ENCODE data around the gene ADGRA1.
"Not testable (repeated sequence)": the region's sequence is repeated elsewhere in the genome, so short reads cannot be mapped to it uniquely, and the experiment has no call there.

The ADGRA1 gene

DNA sequence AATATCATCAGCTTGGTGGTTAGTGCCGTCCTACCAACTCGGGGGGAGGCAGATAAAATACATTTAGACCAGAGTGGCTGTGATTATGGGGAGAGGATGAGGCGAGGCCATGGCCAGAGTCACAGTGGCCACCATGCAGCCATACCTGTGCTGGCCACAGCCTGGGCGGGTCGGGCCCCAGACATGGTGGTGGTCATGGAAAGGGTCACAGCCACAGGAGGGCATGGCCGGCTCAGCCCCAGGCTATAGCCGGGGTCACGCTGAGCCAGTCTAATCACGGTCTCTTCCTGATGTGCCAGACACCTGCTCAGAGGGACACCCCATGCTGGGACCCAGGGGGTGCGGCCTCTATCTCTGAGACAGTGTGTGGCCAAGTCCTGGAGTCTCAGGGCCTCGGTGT, 10.2 kb downstream of the ADGRA1 start:
- DNase-seq: no peak

DNA sequence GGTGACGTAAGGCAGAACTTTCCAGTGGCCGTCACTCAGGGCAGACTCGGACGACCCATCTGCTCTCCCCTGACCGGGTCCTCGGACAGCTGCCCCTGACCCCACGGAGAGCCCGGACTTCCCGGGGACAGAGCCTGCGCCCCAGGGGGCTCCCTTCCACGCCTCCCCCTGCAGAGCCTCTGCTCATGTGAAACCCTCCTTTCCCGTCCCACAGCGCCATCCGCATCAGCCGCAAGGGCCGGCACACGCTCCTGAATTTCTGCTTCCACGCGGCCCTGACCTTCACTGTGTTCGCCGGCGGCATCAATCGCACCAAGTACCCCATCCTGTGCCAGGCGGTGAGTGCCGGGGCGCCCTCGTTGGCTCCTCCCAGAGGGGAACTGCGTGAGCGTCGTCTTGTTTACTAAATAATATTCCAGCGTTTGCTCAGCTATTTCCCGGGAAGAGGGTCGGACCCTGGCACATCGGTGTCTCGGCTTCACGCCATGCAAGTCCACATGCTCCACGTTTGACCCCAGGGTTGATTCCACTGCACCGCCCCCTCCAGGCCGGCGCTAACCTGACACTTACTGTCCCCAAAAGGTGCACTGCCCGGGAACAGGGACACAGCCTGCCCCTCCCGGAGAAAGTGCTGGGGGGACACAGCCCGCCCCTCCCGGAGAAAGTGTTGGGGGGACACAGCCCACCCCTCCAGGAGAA, 10.9 kb downstream of the ADGRA1 start:
- DNase-seq: no peak

DNA sequence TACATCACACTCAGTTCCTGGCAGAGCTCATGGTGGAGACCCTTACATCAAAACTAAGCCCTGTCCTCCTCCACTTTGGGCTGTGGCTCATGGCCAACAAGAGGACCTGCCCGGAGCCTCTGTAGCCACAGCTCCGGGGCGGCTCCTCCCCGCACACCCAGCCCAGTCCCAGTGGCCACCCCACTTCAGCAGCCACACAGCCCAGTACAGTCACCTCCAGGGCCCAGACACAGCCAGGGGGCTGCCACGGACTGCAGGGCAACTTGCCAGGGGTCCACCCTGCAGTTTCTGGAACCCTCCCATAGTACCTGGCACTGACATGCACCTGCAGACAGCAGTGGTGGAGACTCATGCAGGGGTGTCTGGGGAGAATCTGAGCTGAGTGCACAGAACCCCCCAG, 11.8 kb downstream of the ADGRA1 start:
- DNase-seq: no peak

DNA sequence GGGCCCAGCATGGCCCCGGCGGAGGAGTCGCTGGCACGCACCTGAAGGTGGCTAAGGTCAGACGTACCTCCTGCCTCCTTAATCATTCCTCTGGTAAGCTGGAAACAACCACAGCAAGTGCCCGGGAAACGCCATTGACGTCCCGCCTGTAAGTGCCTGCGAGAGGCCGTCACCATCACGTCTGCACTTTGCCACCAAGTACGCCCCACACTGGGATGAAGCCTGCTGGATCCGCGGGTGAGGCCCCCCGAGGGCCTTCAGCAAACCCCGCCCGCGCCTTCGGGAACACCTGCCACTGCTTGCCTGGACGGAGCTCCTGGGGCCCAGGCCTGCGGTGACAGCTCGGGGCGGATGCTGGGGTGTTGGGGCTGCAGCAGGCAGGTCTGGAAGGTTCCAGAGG, 12.5 kb downstream of the ADGRA1 start:
- DNase-seq: no peak

DNA sequence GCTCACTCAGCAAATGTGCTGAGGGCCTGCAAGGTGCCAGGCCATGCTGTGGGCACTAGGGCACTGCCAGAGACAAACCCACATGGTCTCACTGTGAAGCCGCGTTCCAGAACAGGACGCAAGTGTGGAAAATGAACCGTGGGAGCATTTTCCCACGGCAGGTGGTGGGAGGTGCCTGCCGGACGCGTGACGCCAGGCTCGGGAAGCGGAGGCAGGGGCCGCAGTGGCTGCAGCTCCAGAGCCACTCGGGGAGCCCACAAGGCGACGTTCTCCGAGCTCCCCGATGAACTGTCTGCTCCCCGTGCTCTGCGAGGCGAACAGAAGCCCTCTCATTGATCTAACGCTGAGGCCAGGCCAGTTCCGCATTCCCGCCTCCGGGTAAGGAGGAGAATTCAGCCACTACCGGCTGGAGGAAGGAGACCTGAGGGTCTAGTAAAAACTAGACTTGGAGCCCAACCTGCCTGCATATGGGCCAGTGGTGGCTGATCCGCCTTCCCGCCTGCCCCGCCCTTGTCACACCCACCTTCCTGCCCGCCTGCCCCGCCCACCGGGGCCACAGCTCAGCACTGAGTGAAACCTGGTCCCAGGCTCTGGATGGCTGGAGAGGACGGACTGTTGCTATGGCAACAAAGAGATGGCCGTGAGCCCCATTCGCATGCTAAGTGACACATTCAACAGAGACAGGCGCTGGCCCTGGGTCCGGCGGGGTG, 13.1 kb downstream of the ADGRA1 start:
- peak; percentile 62 for DNase-seq

DNA sequence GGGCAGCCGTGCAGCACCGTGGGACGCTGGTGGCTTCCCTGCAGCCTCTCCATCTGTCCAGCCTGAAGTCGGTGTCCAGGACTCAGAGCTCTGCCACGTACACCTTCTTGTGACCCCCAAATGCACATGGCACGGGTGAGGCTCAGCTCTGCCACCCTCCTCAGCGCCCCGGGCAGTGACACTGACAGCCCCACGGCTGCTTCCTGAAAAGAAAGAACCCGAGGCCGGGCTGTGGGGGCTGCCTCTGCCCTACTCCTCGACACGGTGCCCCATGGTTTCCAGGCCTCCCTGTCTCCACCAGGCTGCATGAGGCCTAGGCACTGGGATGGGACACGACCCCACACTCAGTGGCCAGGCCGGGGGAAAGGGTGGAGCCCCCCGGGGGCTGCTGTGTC, 13.7 kb downstream of the ADGRA1 start:
- DNase-seq: no peak

DNA sequence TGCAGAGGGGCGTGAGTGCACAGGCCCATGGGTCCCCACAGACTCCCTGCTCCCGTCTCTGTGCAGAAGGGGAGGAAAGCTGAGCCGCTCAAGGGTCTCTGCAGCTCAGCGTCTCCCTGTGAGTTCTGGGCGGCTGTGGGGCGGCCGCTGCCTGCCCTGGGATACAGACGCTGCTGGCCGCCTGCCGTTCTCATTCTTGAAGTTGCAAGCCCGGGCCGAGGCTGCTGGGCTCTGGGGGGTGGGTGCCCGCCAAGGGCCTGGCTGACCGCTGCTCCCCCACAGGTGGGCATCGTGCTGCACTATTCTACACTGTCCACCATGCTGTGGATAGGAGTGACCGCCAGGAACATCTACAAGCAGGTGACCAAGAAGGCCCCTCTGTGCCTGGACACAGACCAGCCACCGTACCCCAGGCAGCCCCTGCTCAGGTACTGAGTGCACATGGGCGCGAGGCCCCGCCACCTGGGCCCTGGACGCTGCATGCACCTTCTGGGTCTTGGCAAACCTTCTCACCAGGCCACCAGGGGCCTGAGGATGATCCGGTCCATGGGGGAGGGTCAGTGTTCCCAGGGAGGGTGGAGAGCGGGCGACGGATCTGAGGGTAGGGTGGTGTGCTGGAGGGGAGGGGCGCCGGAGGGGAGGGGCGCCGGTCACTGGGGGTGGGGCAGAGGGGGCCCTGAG, 14.8 kb downstream of the ADGRA1 start:
- DNase-seq: no peak

DNA sequence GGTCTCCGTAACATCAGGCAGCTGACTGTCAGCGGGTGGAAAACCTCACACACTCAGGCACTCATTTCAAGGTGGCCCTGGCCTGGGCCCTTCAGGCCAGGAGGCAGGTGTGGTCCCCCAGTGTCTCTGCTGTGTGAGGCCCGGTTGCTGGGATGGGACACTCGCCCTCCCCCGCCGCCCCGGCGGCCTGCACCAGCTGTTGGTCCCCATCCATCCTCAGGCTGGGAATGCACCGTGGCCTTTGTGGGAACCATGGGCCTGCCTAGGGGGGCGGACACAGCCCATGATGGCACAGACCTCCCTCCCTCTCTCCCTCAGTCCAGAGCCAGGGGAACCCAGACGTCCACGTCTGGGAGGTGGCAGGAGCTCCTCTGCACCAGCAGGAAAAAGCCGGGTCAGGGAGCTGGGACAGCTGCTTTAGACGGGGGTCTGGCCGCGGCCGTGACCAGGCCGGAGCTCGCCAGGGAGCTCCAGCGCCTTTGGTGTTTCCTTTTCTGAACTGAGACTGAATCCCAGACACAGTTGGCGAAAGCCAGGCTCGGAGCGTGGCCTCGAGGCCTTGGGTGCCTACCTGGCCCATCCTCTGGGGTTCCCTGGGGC, 15.7 kb downstream of the ADGRA1 start:
- DNase-seq: no peak

DNA sequence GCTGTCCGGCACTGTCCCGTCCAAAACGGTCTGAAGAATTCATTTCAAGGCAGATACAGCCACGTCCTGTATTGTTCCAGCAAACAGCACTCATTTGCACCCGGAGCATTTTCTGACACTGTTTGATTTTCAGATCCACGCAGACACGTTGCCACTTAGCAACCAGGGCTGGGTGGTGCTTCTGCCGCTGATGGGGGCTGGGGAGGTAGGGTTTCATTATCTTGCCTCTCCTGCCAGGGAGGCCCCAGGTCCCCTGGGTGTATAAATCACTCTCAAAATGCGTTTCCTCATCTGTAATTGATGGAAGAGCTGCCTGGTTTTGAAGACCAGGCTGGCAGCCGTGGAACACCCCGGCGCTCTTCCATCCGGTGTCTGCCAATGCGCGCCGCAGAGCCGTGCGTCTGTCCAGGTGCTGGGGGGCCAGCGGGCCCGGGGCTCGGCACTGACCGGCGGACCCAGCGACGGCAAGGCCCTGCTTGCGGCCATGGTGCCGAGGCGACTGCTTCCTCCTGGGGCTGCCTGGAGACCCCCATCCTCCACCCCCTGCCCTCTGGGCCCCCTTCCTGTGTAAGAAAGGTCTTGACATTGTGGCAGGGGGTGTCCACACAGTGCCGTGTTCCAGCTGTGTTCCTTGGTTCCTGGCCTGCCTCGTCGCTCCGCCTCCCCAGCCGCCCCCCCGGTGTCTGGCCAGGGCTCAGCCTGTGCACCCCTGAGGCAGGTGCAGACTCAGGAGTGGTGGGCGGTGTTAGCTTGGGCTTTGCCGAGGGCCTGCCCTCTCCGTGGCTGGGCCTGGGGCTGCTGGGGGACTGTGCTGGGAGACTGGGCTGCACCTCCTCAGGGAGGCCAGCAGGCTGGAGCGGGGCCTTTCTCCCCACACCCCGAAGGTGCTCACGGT, 16.6 kb downstream of the ADGRA1 start:
- DNase-seq: no peak

DNA sequence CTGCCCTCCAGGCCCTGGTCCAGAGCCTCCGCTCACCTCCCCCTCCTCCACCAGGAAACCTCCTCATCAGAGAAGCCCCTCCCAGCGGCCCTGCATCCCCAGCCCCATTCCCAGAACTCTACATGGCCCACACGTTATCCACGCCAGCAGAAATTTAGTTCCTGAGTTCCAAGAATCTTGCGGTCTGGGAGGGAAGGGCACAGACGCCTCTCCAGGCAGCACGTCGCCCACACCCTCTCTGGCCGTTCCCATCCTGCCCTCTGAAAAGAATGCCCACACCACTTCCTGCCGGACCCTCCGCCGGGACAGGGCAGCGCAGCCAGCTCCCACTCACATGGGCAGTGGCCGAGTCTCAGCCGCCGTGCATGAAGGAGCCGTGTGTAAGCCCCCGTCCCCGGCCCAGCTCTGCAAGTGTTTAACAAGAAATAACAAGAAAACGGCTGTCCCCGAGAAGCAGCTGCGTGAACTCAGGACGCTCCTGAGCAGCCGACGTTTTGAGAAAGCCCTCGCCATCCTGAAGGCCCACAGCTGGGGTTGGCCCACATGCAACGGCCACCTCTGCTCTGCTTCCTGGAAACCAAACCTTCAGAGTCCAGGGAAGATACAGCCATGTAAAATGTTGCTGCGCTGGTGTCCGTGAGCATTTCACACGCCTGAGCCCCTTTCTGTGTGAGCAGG, 17.4 kb downstream of the ADGRA1 start:
- no peak for DNase-seq

DNA sequence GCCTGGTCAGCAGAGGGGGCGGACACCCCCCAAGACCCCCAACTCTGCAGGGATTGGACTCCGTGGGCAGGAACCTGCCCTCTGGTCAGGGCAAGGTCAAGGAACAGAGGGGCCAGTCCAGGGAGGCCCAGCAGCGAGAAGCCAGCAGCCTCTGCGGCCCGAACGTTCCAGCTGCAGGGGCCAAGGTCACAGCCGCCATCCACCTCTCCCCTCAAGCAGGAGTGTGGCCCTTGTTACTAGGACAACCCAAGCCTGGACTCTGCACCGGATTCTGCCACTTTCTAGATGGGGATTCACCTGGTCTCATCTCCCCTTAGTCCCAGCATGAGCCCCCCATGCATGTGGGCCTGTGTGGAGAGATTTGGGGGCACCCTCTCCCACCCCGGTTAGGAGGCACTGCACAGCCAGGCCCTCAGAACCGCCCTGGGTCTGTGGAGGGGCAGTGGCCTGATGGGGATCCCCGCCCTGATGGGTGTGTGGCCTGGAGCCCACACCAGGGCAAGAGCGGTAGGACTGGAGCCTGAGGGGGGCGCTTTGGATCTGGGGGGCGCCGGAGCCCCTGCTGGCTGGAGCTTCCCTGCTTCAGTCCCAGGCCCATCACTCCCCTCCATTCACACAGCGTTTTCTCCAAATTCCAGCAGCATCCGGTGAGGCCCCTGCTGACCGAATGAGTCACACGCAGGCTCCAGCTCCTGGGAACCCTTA, 18.1 kb downstream of the ADGRA1 start:
- DNase-seq: no peak

DNA sequence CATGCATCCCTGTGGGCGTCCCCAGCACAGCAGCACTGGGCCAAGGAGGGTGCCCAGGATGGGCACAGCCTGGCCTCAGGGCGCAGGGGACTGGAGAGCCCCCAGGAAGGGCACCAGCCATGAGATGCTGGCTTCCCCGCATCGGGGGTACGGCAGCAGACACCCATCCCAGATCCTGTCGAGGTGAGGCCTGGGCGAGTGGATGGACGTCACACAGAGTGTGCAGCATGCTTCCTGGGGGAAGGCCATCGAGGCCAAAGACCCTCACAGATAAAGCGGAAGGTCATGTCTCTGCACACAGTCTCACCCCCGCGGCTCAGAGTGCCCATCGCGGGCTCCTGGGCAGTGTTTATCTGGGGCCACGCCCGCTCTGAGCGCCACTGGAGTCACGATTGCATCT, 18.8 kb downstream of the ADGRA1 start:
- no peak for DNase-seq

DNA sequence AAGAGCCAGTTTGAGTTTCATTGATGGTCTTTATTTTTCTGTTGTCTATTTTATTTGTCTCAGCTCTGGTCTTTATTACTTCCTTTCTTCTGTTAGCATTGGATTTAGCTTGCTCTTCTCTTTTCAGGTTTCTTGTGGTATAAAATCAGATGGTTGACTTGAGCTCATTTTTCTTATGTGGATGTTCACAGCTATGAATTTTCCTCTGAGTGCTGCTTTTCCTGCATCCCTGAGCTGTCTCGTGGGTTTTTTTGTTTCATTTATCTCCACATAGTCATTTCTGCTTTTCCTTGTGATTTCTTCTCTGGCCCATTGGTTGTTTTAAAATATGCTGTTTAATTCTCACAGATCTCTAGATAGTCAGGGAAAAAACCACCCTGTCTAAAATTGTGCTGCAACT, 19.7 kb downstream of the ADGRA1 start:
- DNase-seq: no peak

DNA sequence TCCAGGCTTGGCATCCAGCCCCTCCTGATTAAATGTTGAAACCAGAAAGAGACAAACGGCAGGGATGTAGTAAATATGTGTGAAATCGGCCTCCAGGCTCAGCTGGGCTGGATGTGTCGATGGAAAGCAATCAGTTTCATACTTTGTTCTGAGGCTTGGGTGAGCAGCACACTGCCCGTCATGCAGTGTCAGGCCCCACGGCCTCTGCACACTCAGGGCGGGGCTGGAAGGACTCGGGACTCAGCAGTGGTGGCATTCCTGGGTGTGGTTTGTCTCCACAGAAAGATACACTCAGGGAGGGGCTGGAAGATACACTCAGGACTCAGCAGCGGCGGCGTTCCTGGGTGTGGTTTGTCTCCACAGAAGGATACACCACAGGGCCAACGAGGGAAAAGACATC, 22.0 kb downstream of the ADGRA1 start:
- DNase-seq: no peak

DNA sequence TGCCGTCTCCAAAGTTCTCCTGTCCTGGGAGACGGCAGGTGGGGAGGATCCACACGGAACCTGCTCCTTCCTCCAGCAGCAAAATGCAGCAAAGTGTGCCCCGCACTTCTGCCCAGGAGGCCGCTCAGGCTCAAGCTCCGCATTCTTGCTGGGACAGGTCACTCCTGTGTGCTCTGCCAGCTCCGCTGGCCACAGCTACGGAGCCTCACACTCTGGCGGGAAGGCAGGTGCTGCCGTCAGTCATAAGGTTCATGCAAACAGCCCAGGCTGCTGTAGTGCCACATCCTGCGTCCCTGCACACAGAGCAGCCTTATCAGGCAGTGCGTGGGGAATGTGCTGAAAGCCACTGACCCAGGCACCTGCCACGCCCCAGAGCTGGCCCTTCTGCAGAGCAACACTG, 22.4 kb downstream of the ADGRA1 start:
- DNase-seq: no peak

DNA sequence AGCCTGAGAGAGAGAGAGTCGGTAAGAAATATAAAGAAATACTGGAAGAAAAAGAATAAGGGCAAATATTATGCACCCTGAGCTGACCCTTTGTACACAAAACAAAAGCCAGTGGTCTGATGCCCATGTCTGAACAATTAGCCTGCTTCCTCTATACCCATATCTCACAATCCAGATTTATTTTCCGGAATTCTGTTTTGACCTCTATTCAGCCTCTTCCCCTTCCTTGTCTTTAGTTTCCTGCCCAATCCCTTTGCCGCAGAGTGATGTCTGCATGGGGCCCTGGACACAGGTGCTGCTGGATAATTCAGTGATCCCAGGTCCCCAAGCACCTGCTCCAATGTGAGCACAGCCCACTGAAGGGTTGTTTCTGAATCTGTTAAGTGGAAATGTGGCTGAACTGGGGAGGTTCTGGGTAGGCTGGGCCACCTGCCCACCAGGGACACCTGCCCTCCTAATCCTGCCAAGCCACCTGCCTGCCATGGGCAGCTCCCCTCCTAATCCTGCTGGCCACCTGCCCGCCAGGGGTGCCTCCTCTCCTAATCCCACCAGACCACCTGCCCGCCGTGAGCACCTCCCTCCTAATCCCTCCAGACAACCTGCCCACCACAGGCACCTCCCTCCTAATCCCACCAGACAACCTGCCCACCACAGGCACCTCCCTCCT, 23.0 kb downstream of the ADGRA1 start:
- no peak for DNase-seq

DNA sequence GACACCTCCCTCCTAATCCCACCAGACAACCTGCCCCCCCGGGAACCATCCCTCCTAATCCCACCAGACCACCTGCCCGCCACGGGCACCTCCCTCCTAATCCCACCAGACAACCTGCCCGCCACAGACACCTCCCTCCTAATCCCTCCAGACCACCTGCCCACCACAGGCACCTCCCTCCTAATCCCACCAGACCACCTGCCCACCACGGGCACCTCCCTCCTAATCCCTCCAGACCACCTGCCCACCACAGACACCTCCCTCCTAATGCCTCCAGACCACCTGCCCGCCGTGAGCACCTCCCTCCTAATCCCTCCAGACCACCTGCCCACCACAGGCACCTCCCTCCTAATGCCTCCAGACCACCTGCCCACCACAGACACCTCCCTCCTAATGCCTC, 23.9 kb downstream of the ADGRA1 start:
- not testable (repeated sequence) for DNase-seq

DNA sequence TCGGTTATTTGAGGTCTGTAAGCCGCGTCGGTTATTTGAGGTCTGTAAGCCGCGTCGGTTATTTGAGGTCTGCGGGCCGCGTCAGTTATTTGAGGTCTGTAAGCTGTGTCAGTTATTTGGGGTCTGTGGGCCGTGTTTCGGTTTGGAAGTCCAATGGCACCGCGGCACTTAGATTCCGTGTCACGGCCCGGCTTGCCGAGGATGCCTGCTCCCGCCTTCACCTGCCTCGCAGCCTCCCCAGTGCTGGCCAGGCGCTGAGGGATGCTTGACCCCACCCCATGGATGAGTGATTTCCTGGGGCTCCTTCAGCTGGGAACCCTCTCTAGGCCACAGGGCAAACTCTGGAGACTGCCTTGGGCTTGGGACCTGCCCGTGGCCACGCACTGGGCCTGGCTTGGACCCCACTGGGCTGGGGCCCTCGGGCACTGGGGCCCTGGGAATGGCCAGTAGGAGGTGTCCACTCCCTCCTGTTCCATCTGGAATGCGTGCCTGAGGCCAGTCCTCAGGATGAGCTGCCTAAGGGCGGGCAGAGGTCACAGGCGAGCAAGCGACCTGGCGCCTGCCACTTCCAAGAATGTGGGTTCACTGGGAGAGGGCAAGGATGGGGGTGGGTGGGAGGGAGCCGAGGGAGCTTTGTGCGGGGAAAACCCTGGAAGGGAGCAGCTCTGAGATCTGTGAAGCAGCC, 25.6 kb downstream of the ADGRA1 start:
- no peak for DNase-seq

DNA sequence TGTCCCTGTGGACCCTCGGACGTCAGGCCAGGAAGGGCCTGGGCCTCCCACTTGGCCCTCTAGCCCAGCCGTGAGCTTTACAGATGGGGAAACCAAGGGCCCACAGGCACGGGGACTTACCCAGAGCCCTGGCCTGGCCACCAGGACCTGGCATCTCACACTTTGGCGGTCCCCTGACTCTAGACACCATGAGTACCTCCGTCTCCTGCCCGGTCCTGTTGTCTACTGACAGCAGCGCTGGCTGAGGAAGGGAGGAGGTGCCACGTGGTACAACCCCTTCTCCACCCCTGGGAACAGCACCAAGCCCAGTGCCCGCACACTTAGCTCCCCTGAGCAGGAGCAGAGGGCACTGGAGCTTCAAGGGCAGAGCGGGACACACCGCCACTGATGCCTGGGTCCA, 26.1 kb downstream of the ADGRA1 start:
- DNase-seq: no peak

DNA sequence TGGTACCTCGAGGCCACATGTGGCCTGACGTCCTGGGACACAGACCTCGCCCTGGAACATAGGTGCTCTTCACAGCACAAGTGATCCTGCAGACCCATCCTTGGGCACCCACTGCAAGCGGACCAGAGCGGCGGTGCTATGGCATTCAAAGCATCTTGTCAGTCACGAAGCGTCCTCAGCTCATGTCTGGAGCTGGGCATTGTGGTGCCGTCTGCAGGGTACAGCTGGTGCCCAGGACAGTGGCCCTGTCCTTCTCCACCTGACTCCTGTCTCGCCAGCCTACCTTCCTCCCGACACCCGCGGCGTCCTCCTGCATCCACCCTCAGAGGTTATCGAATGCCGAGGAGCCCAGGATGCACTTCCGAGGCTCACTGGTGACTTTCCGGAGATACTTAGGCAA, 26.5 kb downstream of the ADGRA1 start:
- no peak for DNase-seq

Measured in activated CD8-positive, alpha-beta memory T cell treated with anti-CD3 and anti-CD28 coated beads for 24 hours (primary cell).